Fibroblast of the aortic adventitia (primary cell): ENCODE results near the gene CD302. TPM values are rescaled to one million over a fixed set of nuclear protein-coding genes. Genes with fewer than 3 reads are reported as not detected.

Experiments
- DNase-seq: peaks from one replicate; pipeline ENCODE4 v3.0.0-alpha.2; 2010; ENCODE audit warnings: low read depth
- H3K4me3 ChIP-seq: 2 replicates; pipeline ENCODE4 v1.5.1; 2011; ENCODE audit warnings: low read depth, mild to moderate bottlenecking, control low read depth, low read length, moderate library complexity
- CTCF ChIP-seq: IDR thresholded peaks from 2 replicates; pipeline ENCODE4 v1.5.1; 2011; ENCODE audit warnings: mild to moderate bottlenecking, low read length, control low read depth, inconsistent platforms; ENCODE audit not compliant: insufficient read depth
- total RNA-seq: library from RNA; depleted of rRNA; stranded (reverse); fragments of >200 nt; gene quantifications from 2 replicates; pipeline ENCODE4 v1.2.3, GENCODE V29; 2012; ENCODE audit warnings: low replicate concordance

The CD302 gene
- total RNA-seq, 1 donor: 23.0 TPM

GRCh38 chr2:159722580-159722979, 75.4 kb downstream of the CD302 start:
- H3K4me3 ChIP-seq: no peak overlapping the region
- TF ChIP-seq CTCF: no peak
- DNase-seq: no peak

- no peak for TF ChIP-seq CTCF
- H3K4me3 ChIP-seq: no peak overlapping the region
- DNase-seq: no peak
These were observed 77.3 kb downstream of the CD302 start for GRCh38 chr2:159720676-159721075.

Other genes starting within 250 kb of the CD302 start
- 72.3 and 115 TPM in 2 replicates for gene BAZ2B, start 181.7 kb downstream of the CD302 start, total RNA-seq
- 24.2 and 191 TPM in 2 replicates for gene MARCHF7, start 85.7 kb downstream of the CD302 start, total RNA-seq
- gene LY75, start 106.5 kb upstream of the CD302 start, total RNA-seq: 0.54 and 0.74 TPM in 2 replicates